ENCODE results near the gene PCMTD2.

PCMTD2 gene

GRCh38 chr20:64216036-64216435 lies 39.5 kb upstream of the PCMTD2 start:
- Histone ChIP-seq H3K27me3 (ENCODE audit: control insufficient read depth, insufficient read depth, low read length, poor library complexity, severe bottlenecking) (peaks cover 4% of the 10 kb centered on the region), H3K4me3 (ENCODE audit: insufficient read depth, low read depth, low read length) (no peak overlapping the region), H3K27ac (ENCODE audit: insufficient read depth, low read depth, low read length, poor library complexity, severe bottlenecking) (no peak overlapping the region), H3K9me3 (ENCODE audit: control insufficient read depth, low read length) (no peaks in the 10 kb centered on the region), H3K4me1 (ENCODE audit: control insufficient read depth, insufficient read depth, low read length) (peaks cover 9% of the 10 kb centered on the region), H3K36me3 (ENCODE audit: control insufficient read depth, insufficient read depth, low read length) (no peaks in the 10 kb centered on the region)
- 92 to 95% methylated on average over 3 of the region's 3 CpGs for WGBS, 2 experiments

GRCh38 chr20:64216910-64217309 lies 38.6 kb upstream of the PCMTD2 start:
- no peaks in the 10 kb centered on the region for H3K9me3 ChIP-seq (ENCODE audit: control insufficient read depth, low read length)
- H3K27me3 ChIP-seq (ENCODE audit: control insufficient read depth, insufficient read depth, low read length, poor library complexity, severe bottlenecking) = peaks cover 4% of the 10 kb centered on the region
- no peak overlapping the region for H3K4me3 ChIP-seq (ENCODE audit: insufficient read depth, low read depth, low read length)
- no peaks in the 10 kb centered on the region for H3K36me3 ChIP-seq (ENCODE audit: control insufficient read depth, insufficient read depth, low read length)
- 94% methylated on average over 11 of the region's 11 CpGs for WGBS, 2 experiments
- H3K27ac ChIP-seq (ENCODE audit: insufficient read depth, low read depth, low read length, poor library complexity, severe bottlenecking) = no peak overlapping the region
- peaks cover 17% of the 10 kb centered on the region for H3K4me1 ChIP-seq (ENCODE audit: control insufficient read depth, insufficient read depth, low read length)

- Histone ChIP-seq H3K4me1 (ENCODE audit: control insufficient read depth, insufficient read depth, low read length) (peaks cover 20% of the 10 kb centered on the region), H3K27me3 (ENCODE audit: control insufficient read depth, insufficient read depth, low read length, poor library complexity, severe bottlenecking) (peaks cover 4% of the 10 kb centered on the region), H3K27ac (ENCODE audit: insufficient read depth, low read depth, low read length, poor library complexity, severe bottlenecking) (no peak overlapping the region), H3K4me3 (ENCODE audit: insufficient read depth, low read depth, low read length) (no peak overlapping the region), H3K9me3 (ENCODE audit: control insufficient read depth, low read length) (no peaks in the 10 kb centered on the region), H3K36me3 (ENCODE audit: control insufficient read depth, insufficient read depth, low read length) (no peaks in the 10 kb centered on the region)
- 92 to 95% methylated on average over 13 of the region's 13 CpGs for WGBS, 2 experiments
Observed at GRCh38 chr20:64217539-64218221, 37.9 kb upstream of the PCMTD2 start.

- WGBS, 2 experiments = 92 to 95% methylated on average over 12 of the region's 12 CpGs
- Histone ChIP-seq H3K4me1 (ENCODE audit: control insufficient read depth, insufficient read depth, low read length) (peaks cover 34% of the 10 kb centered on the region), H3K36me3 (ENCODE audit: control insufficient read depth, insufficient read depth, low read length) (no peaks in the 10 kb centered on the region), H3K9me3 (ENCODE audit: control insufficient read depth, low read length) (no peaks in the 10 kb centered on the region), H3K27me3 (ENCODE audit: control insufficient read depth, insufficient read depth, low read length, poor library complexity, severe bottlenecking) (peaks cover 1% of the 10 kb centered on the region), H3K27ac (ENCODE audit: insufficient read depth, low read depth, low read length, poor library complexity, severe bottlenecking) (no peak overlapping the region), H3K4me3 (ENCODE audit: insufficient read depth, low read depth, low read length) (no peak overlapping the region)
Observed at GRCh38 chr20:64219202-64219601, 36.3 kb upstream of the PCMTD2 start.

GRCh38 chr20:64219730-64220129 lies 35.8 kb upstream of the PCMTD2 start:
- Histone ChIP-seq H3K36me3 (ENCODE audit: control insufficient read depth, insufficient read depth, low read length) (no peaks in the 10 kb centered on the region), H3K4me1 (ENCODE audit: control insufficient read depth, insufficient read depth, low read length) (peaks cover 36% of the 10 kb centered on the region), H3K27ac (ENCODE audit: insufficient read depth, low read depth, low read length, poor library complexity, severe bottlenecking) (no peak overlapping the region), H3K4me3 (ENCODE audit: insufficient read depth, low read depth, low read length) (no peak overlapping the region), H3K27me3 (ENCODE audit: control insufficient read depth, insufficient read depth, low read length, poor library complexity, severe bottlenecking) (no peaks in the 10 kb centered on the region), H3K9me3 (ENCODE audit: control insufficient read depth, low read length) (no peaks in the 10 kb centered on the region)
- WGBS, 2 experiments = 87 to 89% methylated on average over 16 of the region's 16 CpGs

GRCh38 chr20:64220420-64220819 lies 35.1 kb upstream of the PCMTD2 start:
- H3K9me3 ChIP-seq (ENCODE audit: control insufficient read depth, low read length) = no peaks in the 10 kb centered on the region
- WGBS, 2 experiments = 86% methylated on average over 5 to 7 of the region's 8 CpGs
- no peaks in the 10 kb centered on the region for H3K27me3 ChIP-seq (ENCODE audit: control insufficient read depth, insufficient read depth, low read length, poor library complexity, severe bottlenecking)
- no peak overlapping the region for H3K4me3 ChIP-seq (ENCODE audit: insufficient read depth, low read depth, low read length)
- peaks cover 36% of the 10 kb centered on the region for H3K4me1 ChIP-seq (ENCODE audit: control insufficient read depth, insufficient read depth, low read length)
- H3K27ac ChIP-seq (ENCODE audit: insufficient read depth, low read depth, low read length, poor library complexity, severe bottlenecking) = no peak overlapping the region
- no peaks in the 10 kb centered on the region for H3K36me3 ChIP-seq (ENCODE audit: control insufficient read depth, insufficient read depth, low read length)

- Histone ChIP-seq H3K4me3 (ENCODE audit: insufficient read depth, low read depth, low read length) (no peak overlapping the region), H3K27me3 (ENCODE audit: control insufficient read depth, insufficient read depth, low read length, poor library complexity, severe bottlenecking) (no peaks in the 10 kb centered on the region), H3K9me3 (ENCODE audit: control insufficient read depth, low read length) (no peaks in the 10 kb centered on the region), H3K27ac (ENCODE audit: insufficient read depth, low read depth, low read length, poor library complexity, severe bottlenecking) (no peak overlapping the region), H3K36me3 (ENCODE audit: control insufficient read depth, insufficient read depth, low read length) (no peaks in the 10 kb centered on the region), H3K4me1 (ENCODE audit: control insufficient read depth, insufficient read depth, low read length) (peaks cover 36% of the 10 kb centered on the region)
- 92 to 94% methylated on average over 17 of the region's 17 CpGs for WGBS, 2 experiments
Observed at GRCh38 chr20:64220891-64221527, 34.5 kb upstream of the PCMTD2 start.

- Histone ChIP-seq H3K36me3 (ENCODE audit: control insufficient read depth, insufficient read depth, low read length) (no peaks in the 10 kb centered on the region), H3K27ac (ENCODE audit: insufficient read depth, low read depth, low read length, poor library complexity, severe bottlenecking) (no peak overlapping the region)
- 91 to 92% methylated on average over 5 of the region's 5 CpGs for WGBS, 2 experiments
Observed at GRCh38 chr20:64222291-64222735, 33.2 kb upstream of the PCMTD2 start.

GRCh38 chr20:64222851-64223525 lies 32.6 kb upstream of the PCMTD2 start:
- Histone ChIP-seq H3K9me3 (ENCODE audit: control insufficient read depth, low read length) (no peaks in the 10 kb centered on the region), H3K4me3 (ENCODE audit: insufficient read depth, low read depth, low read length) (no peak overlapping the region), H3K4me1 (ENCODE audit: control insufficient read depth, insufficient read depth, low read length) (peaks cover 36% of the 10 kb centered on the region), H3K27me3 (ENCODE audit: control insufficient read depth, insufficient read depth, low read length, poor library complexity, severe bottlenecking) (no peaks in the 10 kb centered on the region), H3K27ac (ENCODE audit: insufficient read depth, low read depth, low read length, poor library complexity, severe bottlenecking) (no peak overlapping the region), H3K36me3 (ENCODE audit: control insufficient read depth, insufficient read depth, low read length) (no peaks in the 10 kb centered on the region)
- whole genome bisulfite sequencing, 2 experiments = 82 to 84% methylated on average over 20 of the region's 20 CpGs

More at GRCh38 chr20:64222291-64222735, 33.2 kb upstream of the PCMTD2 start:
- H3K4me1 ChIP-seq (ENCODE audit: control insufficient read depth, insufficient read depth, low read length) = peaks cover 36% of the 10 kb centered on the region
- no peak overlapping the region for H3K4me3 ChIP-seq (ENCODE audit: insufficient read depth, low read depth, low read length)
- no peaks in the 10 kb centered on the region for H3K27me3 ChIP-seq (ENCODE audit: control insufficient read depth, insufficient read depth, low read length, poor library complexity, severe bottlenecking)
- H3K9me3 ChIP-seq (ENCODE audit: control insufficient read depth, low read length) = no peaks in the 10 kb centered on the region

GRCh38 chr20:64223526-64224067 lies 32.0 kb upstream of the PCMTD2 start:
- WGBS, 2 experiments = 13 to 14% methylated on average over 13 of the region's 13 CpGs
- Histone ChIP-seq H3K27me3 (ENCODE audit: control insufficient read depth, insufficient read depth, low read length, poor library complexity, severe bottlenecking) (no peaks in the 10 kb centered on the region), H3K36me3 (ENCODE audit: control insufficient read depth, insufficient read depth, low read length) (no peaks in the 10 kb centered on the region), H3K4me3 (ENCODE audit: insufficient read depth, low read depth, low read length) (no peak overlapping the region), H3K27ac (ENCODE audit: insufficient read depth, low read depth, low read length, poor library complexity, severe bottlenecking) (no peak overlapping the region), H3K9me3 (ENCODE audit: control insufficient read depth, low read length) (no peaks in the 10 kb centered on the region), H3K4me1 (ENCODE audit: control insufficient read depth, insufficient read depth, low read length) (peaks cover 36% of the 10 kb centered on the region)

Measured in ectodermal cell (in vitro differentiated cells).